NCI-H1092 (cell line): Measurements from ENCODE around the gene RFPL3.
"Not testable (repeated sequence)": the region's sequence is repeated elsewhere in the genome, so short reads cannot be mapped to it uniquely, and the experiment has no call there.

Experiments used
- DNase-seq: peaks from one replicate; lab custom pipeline; 2025; lab: John Stamatoyannopoulos, UW

Gene RFPL3

DNA sequence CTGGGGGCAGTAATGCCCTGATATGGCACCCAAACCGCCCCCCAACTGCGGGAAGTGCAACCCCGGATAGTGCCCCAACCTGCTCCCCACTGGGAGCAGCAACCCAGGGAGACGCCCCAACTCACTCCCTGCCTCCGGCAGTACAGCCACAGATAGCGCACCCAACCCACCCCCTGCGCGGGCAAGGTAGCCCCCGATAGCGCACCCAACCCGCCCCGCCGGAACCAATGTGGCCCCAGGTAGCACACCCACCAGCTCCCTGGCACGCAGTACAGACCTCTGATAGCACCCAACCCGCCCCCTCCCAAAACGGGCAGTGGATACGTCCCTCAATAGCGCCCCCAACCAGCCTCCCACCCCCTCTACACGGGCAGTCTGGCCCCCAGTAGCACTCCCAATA lies 3.8 kb upstream of the RFPL3 start:
- DNase-seq, result no peak

GRCh38 chr22:32354360-32355351 lies 3.0 kb upstream of the RFPL3 start:
- DNase-seq, result no peak

GRCh38 chr22:32355760-32356159 lies 1.9 kb upstream of the RFPL3 start:
- peak; percentile 17 for DNase-seq

DNA sequence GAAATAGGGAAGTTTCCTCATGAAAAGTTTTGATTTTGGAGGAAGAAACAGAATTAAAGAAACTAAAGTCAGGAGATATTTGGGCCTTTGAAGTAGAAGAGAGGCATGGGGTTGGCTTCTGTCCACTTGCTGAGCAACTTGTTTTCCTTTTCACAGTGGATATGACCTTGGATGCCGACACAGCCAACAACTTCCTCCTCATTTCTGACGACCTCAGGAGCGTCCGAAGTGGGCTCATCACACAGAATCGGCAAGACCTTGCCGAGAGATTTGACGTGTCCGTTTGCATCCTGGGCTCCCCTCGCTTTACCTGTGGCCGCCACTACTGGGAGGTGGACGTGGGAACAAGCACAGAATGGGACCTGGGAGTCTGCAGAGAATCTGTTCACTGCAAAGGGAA lies 2.4 kb downstream of the RFPL3 start:
- DNase-seq, result not testable (repeated sequence)

- no peak for DNase-seq
These were observed 3.6 kb downstream of the RFPL3 start for GRCh38 chr22:32361257-32361656.

DNA sequence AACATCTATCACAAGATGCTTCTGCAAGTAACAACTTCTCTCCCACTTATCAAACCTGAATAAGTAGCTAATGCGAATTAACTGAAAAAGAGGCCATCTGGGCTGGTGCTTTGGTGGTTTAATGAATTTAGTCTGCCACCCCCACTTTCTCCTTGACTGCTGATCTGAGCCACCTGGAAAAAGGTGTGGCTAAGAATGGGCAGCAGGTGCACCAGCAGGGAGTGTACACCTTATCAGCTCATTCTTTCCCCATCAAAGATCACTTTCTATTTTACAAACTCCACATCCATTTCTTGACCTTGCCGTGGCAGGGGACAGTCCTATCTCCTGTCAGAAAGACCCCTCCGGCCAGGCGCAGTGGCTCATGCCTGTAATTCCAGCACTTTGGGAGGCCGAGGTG lies 6.5 kb downstream of the RFPL3 start:
- no peak for DNase-seq

GRCh38 chr22:32375678-32376450 lies 18.2 kb downstream of the RFPL3 start:
- no peak for DNase-seq

- DNase-seq, result no peak
These were observed 19.0 kb downstream of the RFPL3 start for GRCh38 chr22:32376681-32377080.

DNA sequence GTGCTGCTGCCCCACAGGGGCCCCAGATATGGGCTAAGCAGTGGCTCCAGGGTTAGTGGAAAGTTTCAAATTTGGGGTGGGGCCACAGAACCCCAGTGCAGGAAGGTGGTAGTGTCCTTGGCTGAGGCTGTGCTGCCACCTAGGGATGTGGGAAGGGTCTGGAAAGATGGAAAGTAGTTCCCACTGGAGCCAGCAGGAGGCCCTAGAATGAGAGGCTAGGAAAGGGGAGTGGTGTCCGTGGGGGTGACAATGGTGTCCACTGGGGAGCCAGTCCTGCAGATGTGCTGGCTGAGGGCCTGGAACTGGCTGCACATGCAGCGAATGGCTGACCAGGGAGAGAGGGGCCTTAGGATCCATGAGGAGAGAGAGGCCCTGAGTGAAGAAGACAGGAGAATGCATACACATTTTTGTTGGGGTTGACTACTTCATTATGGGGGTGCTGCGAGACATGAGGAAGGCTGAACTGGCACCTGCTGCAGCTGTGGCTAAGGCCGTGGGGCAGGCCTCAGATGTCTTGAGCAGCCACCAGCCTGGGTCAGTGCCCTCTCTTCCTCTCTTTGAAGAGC lies 21.1 kb downstream of the RFPL3 start:
- no peak for DNase-seq

DNA sequence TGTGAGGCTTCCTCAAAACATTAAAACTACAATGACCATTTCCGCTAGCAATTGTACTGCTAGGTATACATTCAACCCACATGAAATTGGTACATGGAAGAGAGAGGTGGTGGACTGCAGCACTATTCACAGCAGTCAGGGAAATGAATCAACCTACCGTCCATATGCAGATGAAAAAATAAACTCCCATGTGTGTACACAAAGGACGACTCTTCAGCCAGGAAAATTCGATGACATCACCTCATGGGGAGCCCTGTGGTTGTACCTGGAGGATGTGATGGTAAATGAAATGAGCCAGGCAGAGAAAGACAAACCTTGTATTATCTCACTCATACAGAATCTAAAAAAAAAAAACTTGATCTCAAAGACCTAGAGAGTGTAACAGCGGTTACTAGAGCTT lies 23.3 kb downstream of the RFPL3 start:
- no peak for DNase-seq

- DNase-seq, result no peak
These were observed 28.0 kb downstream of the RFPL3 start for GRCh38 chr22:32385681-32386080.

DNA sequence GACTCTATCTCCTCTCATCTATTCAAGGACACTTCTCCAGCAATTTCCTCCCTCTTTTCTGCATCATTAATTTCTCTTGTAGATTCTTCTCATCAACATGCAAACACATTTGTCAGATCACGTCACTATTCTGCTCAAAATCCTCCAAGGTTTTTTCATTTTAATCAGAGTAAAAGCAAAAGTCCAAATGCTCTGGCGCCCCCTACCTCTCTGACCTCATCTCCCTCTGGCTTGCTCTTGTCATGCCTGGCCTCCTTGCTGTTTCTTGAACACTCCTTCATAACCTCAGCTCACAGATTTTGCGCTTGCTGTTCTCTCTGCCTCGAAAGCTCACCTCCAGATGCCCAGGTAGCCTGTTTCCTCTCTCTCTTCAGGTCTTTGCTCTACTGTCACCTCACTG lies 32.0 kb downstream of the RFPL3 start:
- DNase-seq, result no peak

DNA sequence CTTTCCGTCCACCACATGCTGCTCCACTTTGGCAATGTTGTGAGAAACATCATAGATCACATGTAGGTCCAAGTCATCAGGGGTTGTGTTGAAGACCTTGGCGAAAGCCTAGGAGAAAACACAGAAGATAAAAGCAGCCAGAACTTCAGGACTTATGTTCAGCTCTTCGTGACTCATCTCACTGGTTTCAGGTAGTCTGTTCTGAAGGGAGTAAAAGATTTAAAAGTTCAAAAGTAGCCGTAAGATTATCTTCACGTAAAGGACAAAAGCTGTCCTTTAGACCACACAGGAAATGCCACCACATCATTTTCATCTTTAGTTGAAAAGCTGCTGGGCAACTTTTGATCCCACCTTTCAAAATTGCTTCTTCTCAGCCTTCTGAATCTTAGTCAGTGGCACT lies 37.4 kb downstream of the RFPL3 start:
- no peak for DNase-seq

- DNase-seq, result no peak
These were observed 38.6 kb downstream of the RFPL3 start for GRCh38 chr22:32396255-32396654.

DNA sequence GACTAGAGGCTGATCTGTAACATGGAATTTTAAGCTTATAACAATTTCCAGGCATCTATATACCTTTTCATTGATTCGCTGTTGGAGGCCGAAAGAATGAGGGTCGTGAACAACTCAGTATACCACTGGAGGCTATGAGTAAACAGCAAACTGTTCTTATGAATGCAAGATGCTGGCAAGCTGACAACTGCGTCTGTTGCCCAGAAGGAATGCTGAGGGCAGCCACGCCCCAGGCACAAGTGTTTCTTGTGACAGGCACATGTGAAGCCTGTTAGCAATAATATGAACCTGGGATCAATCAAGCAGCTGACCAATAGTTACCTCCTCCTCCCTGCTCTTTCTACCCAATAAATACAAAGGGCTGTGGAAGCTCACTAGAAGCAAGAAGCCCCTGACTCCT lies 39.1 kb downstream of the RFPL3 start:
- DNase-seq, result no peak

- DNase-seq, result no peak
These were observed 43.8 kb downstream of the RFPL3 start for GRCh38 chr22:32401486-32401885.

- DNase-seq, result no peak
These were observed 46.4 kb downstream of the RFPL3 start for GRCh38 chr22:32404021-32404420.

- no peak for DNase-seq
These were observed 49.6 kb downstream of the RFPL3 start for GRCh38 chr22:32407312-32407711.

DNA sequence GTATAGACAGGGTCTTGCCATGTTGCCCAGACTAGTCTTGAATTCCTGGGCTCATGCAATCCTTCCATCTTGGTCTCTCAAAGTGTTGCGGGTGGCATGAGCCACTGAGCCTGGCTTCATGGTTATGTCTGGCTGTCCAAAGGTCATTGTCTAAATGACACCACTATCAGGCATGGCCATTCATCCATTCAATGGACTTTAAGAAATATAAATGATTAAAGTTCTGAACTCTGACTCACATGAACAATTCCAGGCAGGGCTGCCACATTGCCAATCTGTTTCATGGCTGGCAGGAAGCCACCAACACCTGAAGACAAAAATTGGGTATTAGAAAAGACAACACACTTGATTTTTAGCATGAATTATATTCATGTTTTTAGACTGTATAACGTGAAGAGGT lies 50.3 kb downstream of the RFPL3 start:
- no peak for DNase-seq

DNA sequence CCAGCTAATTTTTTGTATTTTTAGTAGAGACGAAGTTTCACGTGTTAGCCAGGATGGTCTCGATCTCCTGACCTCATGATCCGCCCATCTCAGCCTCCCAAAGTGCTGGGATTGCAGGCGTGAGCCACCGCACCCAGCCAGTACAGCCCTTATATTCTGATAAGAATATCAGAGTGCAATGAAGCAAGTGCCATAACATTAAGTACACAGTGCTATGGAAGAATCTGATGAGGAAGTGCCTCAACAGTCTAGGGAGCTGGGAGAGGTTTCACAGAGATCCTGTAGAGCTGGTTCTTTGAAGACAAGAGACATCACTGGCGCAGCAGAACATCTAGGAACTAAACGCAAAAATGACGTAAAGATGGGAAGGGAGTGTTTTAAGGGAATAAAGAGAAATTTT lies 52.3 kb downstream of the RFPL3 start:
- no peak for DNase-seq

- DNase-seq, result no peak
These were observed 52.8 kb downstream of the RFPL3 start for GRCh38 chr22:32410459-32410858.
